GM21723 (cell line): ENCODE results near the gene CORO6.
A peak's percentile ranks its signal among the peaks of the same experiment; 100 is the strongest.

Source experiments
- ATAC-seq: cut with Tn5 transposase; IDR thresholded peaks from one replicate; pipeline ENCODE4 v1.9.1; 2021; ENCODE audit warnings: mild to moderate bottlenecking, moderate library complexity; ENCODE audit not compliant: unreplicated experiment

The CORO6 gene

DNA sequence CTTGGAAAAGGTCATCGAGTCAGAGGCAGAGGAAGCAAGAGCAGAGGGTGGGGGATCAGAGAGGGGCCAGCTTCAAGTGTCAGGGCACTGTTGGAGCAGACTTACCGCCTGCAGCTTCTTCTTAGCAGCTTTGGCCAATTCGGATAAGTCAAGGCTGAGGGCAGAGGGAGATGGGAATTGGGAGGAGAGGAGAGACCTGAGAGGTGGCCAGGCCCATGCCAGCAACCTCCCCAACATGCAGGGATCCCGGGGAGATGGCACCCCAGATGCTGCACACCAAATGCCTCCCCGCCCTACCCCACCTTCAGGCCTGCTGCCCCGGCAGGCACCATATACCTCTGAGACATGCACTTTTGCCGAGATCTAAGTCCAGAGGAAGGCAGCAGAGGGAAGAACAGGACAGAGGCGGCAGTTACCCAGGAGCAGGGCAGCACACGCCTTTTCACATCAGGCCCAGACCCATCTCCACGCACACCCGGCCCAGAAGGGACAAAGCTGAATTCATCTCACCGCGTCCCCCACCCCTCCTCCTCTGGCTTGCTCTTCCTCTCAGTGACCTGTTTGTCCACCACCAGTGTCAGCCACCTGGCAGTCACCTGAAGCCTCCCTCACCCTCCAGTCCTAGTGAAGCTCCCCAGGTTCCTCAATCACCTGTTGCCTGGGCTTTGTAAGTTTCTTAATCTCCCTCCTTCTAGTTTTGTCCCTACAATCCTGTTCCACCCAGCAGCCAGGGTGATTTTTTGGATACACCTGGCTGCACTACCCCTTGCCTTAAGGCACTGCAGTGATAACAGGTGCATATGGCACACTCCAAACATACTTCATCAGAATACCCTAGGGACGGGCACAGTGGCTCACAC lies 43.9 kb downstream of the CORO6 start:
- no peak for ATAC-seq

DNA sequence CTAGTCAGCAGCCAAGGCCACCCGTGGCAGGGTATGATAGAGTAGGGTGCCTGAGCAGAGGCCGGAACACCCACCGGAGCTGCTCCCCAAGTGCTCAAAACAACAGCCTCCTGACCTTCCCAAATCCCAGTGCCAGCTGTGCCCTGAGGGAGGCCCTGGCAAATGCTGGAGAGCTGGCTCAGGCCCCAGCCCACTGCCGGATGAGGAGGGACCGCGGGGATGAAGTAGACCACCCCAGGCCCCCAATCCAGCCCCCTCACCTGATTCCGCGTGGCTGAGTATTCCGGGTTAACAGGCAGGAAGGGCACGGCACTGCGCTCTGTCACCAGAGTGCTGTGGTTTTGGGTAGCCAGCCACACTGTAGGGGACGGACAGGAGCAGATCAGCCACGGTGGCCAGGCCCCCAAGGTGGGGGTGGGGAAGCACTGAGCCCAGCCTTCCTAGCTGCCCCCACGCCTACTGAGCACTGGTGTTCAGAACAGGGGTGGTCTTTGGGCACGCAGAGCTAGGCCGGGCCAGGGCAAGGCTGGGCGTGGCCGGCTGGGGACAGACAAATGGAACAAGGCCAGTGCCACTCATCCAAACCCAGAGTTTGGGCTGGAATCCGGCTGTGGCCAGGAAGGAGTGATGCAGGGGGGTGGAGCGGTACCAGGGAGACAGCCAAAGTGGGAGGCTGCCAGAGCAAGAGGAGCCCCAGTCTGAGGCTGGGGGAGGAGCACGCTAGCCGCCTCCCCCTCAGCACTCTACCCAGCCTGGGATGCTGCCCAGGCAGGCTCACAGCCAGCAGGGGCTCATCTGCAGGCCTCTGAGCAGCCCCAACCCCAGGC lies 45.1 kb downstream of the CORO6 start:
- ATAC-seq, result no peak

DNA sequence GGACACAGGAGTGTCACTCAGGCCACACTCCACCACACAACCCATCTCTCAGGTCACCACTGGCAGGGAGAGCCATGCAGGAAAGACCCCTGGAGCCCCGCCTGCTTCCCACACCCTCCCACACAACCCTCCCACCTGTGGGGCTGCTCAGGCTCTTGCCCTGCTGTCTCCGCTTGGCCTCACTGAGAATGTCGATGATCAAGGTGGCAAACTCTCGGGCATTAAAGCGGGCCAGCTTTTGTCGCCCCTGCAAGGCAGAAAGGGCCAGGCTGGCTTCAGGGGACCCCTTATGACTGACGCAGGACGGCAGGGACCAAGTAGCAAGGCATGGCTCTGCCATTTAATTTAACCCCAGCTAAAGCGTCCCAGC lies 45.7 kb downstream of the CORO6 start:
- ATAC-seq, result no peak

DNA sequence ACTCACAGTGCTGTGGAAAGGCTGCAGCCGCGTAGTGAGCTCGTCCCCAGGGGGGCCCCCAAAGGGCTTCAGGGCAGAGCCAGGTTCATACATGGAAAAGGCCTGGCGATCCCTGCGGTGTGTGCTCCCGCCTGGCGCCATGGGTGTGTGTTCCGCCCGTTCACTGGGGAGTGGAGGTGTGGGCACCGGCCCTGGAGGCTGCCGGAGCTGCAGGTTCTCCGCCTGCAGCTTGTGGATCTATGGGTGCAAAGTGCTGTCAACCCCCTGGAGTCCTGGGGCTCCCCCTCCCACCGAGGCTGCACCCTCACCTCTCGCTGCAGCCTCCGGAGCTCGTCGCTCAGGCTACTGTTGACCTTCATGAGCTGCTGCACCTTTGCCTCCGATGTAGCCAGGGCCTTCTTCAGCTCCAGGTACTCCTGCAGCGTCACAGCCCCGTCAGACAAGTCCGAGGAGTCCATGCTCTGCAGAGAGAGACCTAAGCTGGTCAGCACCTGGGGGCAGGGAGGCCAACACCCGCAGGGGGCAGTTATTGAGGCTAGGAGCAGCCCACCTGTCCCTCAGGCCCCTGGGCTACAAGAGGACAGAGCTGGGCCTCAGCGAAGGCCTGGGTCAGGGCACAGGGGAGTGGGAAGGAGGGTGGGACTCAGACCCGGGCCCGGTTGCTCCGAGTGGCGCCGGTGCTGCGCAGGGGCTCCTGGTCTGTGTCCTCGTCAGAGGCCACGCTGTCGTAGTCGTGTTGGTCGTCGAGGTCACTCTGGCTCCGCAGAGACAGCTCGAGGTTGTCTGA lies 46.3 kb downstream of the CORO6 start:
- ATAC-seq, result no peak

DNA sequence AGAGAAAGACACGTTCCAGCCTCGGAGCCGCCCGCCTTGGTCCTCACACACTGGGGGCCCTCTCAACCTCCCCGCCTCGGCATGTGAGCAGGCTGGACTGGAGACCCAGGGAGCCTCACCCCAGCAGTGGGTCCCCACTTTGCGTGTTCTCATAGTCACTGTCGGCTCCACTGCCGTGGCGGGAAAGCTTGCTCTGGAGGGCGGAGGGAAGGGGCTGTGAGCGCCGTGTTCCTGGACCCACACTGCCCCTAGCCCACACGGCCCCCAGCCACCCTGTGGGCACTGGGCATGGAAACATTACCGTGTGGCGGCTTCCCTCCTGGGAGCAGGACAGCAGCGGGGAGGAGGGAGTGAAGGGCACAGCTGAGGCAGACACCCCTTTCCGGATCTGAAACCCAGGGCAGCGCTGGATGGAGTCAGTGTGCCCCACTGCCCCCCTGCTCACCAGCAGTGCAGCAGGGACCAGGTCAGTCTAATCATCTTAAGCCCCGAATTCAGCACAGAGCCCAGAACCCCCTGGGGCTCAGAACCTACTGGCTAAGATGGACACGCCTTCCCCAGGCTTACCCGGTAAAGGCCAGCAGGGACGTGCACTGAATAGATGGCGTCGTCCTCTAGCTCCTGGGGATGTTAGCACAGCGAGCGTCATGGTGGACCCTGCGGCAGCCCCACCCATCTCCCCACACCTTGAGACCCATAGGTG lies 47.0 kb downstream of the CORO6 start:
- ATAC-seq, result no peak

DNA sequence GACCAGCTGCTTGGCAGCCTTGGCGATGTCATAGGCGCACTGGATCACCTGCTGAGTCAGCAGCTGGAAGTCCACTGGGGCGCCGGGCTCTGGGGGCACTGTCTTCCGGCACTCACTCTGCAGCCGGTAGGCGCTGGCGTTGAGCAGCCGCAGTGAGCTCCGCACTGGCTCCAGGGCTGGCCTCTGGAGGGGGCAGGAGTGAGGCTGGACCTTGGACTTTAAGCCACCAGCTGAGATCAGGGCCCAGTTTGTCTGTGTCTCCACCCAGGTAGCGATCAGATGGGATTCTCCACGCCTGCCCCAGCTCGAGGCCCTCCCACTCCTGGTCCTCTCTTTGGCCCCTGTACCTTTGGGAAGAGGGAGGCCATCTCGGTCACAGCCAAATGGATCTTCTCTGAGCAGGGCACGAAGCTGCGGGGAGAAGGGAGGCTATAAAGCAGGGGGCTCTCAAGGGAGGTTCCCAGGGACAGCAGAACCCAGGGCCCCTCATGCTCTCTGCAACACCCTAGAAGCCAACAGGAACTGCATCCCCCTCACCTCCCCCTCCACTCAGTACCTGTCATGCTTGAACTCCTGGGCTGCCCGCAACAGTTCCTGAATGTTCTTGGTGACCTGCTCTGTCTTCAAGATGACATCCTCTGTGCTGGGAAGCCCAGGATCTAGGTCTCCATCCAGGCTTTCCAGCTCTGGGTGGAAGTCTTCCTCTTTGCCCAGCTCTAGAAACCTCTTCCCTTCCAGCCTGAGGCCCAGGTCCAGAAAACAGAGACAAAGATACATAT lies 47.8 kb downstream of the CORO6 start:
- no peak for ATAC-seq

DNA sequence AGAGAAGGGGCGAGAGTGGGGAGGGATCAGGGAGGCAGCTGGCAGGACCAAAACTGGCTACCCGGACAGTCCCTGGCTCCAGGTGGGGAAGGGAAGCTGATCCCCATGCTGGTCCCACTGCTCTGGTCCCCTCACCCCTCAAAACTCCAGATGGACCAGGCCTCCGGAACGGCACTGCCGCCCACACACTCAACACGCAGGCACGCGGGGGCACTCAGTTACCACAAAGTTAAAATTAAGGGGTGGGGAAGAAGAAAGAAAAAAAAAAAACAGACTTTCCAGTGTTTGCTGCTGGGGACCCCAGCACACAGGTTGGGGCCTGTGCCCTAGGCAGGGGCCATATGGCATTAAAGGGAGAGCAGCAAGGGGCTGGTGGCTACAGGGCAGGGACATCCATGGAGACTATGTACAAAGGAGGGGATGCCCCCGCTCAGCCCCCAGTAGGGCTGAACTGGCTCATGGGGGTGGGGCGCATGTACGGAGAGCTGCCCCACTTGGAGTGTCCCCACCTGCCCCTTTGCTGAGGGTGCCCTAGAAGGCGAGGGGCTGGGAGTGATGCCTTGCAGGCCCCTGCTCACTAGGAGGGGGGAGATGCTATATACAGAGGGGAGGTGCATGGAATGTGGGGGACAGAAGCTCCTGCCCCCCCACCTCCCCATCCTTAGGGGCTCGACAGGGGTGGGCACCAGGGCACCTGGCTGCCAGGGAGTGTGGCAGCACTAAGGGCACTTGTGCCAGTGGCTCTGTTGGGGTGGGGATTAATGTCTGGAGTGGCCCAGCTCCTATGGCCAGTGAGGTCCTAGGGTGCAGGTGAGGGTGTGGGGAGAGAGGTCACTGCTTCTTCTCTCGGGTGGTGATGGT lies 48.6 kb downstream of the CORO6 start:
- no peak for ATAC-seq

DNA sequence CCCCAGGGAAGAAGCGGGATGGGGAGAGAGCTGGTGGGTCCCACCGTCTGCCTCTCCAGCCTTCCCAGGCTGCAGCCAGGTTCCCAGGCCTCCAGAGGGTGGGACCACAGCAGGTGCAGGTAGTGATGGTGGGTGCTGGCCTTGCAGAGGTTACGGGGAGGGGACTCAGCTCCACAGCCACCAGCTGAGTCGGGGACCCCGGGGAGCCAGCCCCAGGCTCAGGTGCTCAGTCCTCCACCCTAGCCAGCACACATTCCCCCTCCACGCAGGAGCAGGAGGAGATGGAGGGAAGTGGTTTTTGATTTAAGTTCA lies 49.2 kb downstream of the CORO6 start:
- no peak for ATAC-seq

DNA sequence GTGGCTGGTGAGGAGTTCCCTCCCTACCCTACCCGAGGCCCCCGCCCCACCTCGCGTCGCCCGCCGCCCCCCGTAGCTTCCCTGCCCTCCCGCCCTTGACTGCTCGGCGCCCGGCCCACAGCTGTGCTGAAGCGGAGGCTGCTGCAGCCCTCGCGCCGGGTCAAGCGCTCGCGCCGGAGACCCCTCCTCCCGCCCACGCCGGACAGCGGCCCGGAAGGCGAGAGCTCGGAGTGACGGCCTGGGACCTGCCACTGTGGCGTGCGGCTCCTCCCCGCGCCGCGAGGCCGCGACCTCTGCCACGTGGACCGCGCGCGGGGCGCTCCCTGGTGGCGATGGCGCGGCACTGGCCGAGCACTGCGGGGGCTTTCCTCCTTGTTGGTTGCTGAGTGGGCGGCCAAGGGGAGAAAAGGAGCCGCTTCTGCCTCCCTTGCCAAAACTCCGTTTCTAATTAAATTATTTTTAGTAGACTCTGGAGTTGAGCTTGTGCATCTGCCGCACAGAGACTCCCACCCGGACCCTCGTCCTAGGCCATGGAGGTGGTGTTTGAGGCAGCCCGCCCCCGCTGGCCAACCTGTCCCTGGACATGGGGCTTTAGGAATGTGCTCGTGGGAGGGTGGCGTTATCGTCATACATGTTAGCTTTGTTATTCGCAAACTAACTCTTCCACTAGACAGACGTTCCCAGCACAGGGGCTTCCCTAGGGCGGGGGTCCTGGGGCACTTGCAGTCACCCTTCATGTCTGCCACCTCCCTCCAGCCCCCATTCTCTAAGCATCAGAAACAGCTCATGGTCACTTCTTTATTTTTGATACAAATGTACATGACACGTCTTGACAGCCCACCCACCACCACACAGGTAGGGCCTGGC lies 49.8 kb downstream of the CORO6 start:
- no peak for ATAC-seq

DNA sequence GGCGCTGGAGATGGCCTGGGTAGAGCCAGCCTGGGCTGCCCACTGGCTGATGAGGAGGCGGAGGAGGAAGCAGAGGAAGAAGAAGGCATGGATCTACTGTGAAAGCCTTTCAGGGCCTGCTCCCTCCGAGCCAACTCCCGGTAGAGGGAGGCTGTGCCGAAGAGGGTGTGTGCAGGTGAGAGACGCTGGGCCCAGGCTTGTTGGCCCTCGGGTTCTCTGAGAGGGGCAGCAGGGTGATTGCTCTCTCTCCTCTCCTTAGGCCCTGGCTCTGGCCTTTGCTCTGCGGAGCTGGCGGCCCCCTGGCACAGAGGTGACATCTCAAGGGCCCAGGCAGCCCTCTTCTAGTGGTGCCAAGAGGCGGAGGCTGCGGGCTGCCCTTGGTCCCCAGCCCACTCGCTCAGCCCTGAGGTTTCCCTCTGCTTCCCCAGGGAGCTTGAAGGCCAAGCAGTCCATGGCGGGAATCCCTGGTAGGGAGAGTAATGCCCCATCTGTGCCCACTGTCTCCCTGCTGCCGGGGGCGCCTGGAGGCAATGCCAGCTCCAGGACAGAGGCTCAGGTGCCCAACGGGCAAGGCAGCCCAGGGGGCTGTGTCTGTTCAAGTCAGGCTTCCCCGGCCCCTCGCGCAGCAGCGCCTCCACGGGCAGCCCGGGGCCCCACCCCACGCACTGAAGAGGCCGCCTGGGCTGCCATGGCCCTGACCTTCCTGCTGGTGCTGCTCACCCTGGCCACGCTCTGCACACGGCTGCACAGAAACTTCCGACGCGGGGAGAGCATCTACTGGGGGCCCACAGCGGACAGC lies 50.6 kb downstream of the CORO6 start:
- no peak for ATAC-seq

DNA sequence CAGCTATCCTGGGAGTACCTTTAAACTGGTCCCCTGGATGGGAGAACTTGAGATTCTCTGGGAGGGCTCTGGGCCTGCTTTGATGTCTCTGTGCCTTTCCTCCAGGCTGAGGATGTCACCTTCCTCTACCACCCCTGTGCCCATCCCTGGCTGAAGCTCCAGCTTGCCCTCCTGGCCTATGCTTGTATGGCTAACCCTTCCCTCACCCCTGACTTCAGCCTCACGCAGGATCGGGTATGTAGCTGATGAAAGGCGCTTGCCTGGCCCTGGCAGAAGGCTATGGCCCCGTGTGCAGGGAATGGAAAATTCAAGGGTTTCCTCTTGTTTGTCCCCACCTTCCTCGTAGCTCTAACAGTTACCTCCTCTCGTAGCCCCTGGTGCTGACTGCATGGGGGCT lies 51.2 kb downstream of the CORO6 start:
- ATAC-seq, result no peak

DNA sequence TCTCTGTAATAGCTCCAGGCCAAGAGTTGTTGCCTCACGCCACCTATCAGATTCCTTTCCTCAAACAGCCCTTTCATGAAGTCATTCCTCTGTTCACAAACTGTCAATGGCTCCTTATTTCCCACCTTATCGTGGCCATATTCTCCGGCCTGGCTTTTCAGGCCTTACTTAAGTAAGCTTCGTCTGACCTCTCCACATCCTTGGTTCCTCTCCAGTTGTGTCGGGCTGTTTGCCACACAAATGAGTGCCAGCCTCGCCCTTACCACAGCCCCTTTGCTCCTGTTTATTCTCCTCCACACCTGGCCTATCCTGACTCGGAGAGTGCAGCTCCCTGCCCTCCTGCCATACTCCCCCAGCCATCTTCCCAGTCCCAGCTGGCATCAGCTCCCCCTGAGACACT lies 52.2 kb downstream of the CORO6 start:
- ATAC-seq, result no peak

DNA sequence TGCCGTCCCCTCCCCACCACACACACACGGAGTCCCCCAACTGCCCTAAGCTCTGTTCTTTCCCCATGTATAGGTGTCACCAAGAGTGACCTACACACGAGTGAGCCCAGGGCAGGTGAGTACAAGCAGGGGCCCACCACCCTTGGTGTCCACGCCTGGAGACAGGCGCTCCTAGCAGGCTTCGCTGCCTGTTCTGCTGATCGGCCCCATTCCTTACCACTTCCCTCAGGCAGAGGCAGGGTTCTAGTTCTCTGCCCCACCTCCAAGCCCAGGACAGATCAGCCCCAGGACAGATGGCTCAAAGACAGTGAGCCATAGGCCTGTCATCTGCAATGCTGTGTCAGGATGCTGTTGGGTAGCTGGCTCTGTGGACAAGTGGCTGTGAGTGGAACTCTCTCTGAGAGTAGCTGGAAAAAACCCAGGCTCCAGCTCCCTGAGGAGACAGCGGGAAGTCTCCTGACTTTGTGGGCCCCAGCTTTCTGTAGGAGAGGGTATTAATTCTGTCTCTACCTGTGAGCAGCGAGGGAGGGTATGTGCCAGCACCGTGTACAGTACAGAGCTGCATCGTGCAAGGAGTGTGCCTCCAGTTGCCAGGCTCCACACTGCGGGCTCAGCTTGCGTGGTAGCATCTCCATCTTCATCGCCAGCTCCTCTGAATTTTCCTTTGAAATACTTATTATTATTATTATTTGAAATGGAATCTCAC lies 53.3 kb downstream of the CORO6 start:
- ATAC-seq, result no peak

DNA sequence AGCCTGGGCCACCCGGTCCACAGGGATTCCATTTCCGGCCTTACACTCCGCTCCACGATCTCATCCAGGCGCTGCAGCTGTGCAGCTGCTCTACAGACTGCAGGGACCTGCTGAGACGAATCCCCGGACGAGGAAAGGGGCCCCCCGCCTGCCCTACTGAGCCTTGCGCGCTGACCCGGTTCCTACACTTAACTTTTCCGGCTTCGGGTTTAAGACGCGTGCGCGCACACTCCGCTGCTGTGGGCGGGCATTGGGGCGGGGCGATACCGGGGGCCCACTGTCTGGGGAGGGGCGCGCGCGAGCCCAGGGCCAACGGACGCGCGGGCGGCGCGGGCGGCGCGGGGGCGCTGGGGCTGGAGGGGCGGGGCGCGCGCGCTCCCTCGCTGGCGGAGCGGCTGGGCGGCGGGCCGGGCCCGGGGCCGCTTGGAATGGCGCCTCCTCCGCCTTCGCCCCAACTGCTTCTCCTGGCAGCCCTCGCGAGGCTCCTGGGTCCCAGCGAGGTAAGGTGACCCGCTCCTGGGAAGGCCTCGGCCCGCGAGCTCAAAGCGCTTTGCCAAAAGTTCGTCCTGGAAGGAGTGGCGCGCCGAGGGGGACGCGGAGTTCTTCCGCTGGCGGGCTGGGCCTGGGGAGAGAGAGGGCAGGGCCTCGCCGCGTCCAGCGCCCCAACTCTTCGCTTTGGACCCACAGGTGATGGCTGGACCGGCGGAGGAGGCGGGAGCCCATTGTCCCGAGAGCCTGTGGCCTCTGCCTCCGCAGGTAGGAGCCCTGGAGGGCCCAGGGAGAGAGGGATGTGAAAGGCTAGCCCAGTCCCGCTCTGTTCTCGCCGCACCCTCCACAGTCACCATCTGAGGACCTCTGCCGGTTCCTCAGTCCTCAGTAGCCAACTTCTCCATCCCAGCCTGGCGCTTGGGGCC lies 54.1 kb downstream of the CORO6 start, which contains the start of gene TP53I13:
TSS of gene TP53I13 (plus strand) at position 371 of the 914 bp plus-strand sequence. CDS start at position 429, 58 bp downstream.
- ATAC-seq, result peak; percentile 39

DNA sequence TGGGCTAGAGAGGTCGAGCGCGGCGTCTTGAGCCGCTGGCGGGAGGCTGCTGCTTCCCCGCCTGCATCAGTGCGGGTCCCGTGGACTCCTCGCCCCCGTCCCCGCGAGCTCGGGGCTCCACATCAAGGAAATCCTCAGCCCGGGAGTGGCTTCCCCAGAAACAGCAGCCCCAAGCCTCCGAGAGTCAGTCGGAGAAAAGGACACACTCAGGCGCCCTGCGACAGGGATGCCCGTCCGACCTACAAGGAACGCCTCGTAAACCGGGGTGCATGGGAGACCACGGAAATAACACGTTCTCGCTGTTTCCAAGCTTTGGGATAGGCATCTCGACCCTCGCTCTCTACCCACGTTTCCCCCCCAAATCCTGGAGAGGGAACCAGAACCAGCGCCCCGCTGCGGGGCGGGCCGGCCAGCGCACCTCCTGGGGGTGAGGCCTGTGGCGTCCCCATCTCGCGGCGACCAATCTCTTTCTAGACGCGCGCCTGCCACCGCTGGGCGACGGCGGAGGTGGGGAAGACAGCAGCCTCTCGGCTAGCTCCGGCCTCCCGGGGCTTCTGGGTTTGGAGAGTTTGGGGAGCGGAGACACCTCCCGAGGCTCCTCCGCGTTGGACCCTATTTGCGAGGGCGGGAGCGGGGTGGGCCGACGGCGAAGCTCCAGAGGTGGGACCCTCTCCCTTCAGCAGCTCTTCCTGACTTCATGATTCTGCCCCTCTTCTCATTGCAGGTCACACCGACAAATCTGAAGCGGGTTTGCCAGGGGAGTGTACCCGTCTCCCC lies 55.0 kb downstream of the CORO6 start:
- ATAC-seq, result peak; percentile 54
